ENCODE measurements around the gene GPR152.

The GPR152 gene

GRCh38 chr11:67421430-67422031, 31.0 kb downstream of the GPR152 start:
- no peak for FAIRE-seq

GRCh38 chr11:67420646-67421429, 31.7 kb downstream of the GPR152 start:
- no peak for FAIRE-seq

- no peak for FAIRE-seq
Observed at GRCh38 chr11:67420147-67420645, 32.3 kb downstream of the GPR152 start.

- FAIRE-seq, result no peak
Observed at GRCh38 chr11:67419325-67420049, 33.0 kb downstream of the GPR152 start.

- FAIRE-seq, result no peak
Observed at GRCh38 chr11:67418476-67419281, 33.9 kb downstream of the GPR152 start.

GRCh38 chr11:67417425-67417824, 35.1 kb downstream of the GPR152 start:
- no peak for FAIRE-seq

GRCh38 chr11:67416416-67417335, 35.9 kb downstream of the GPR152 start:
- FAIRE-seq, result no peak

GRCh38 chr11:67415501-67416304, 36.8 kb downstream of the GPR152 start, which contains the start of gene CARNS1:
CARNS1 (plus strand) TSS chr11:67415678; CDS start chr11:67416200, 522 bp downstream.
- FAIRE-seq, result no peak

- no peak for FAIRE-seq
Observed at GRCh38 chr11:67413266-67413849, 39.2 kb downstream of the GPR152 start.

GRCh38 chr11:67412495-67413179, 39.9 kb downstream of the GPR152 start:
- no peak for FAIRE-seq

GRCh38 chr11:67411785-67412152, 40.8 kb downstream of the GPR152 start:
- no peak for FAIRE-seq

GRCh38 chr11:67410984-67411784, 41.3 kb downstream of the GPR152 start:
- no peak for FAIRE-seq

- FAIRE-seq, result no peak
Observed at GRCh38 chr11:67410369-67410831, 42.1 kb downstream of the GPR152 start.

- FAIRE-seq, result no peak
Observed at GRCh38 chr11:67409781-67410368, 42.7 kb downstream of the GPR152 start.

GRCh38 chr11:67409261-67409666, 43.3 kb downstream of the GPR152 start:
- FAIRE-seq, result no peak

GRCh38 chr11:67408437-67409200, 43.9 kb downstream of the GPR152 start:
- no peak for FAIRE-seq

GRCh38 chr11:67407688-67408163, 44.8 kb downstream of the GPR152 start:
- FAIRE-seq, result no peak
